MM.1S (cell line): Measurements from ENCODE around the gene TBX1.

Source experiments
- EZH2phosphoT487 ChIP-seq: fragments of 300-600 bp; sonication (generic); IDR thresholded peaks from 2 replicates; pipeline ENCODE4 v1.6.1; 2018; ENCODE audit warnings: antibody characterized with exemption, low read length
- TF ChIP-seq, protein P1 (sequence below): fragments of 300-600 bp; sonication (generic); IDR thresholded peaks from 2 replicates; pipeline ENCODE4 v1.5.1; 2016; ENCODE audit warnings: antibody characterized with exemption, low read length, mixed read lengths

- TF ChIP-seq EZH2phosphoT487 = no peak
- TF ChIP-seq, protein P1, sequence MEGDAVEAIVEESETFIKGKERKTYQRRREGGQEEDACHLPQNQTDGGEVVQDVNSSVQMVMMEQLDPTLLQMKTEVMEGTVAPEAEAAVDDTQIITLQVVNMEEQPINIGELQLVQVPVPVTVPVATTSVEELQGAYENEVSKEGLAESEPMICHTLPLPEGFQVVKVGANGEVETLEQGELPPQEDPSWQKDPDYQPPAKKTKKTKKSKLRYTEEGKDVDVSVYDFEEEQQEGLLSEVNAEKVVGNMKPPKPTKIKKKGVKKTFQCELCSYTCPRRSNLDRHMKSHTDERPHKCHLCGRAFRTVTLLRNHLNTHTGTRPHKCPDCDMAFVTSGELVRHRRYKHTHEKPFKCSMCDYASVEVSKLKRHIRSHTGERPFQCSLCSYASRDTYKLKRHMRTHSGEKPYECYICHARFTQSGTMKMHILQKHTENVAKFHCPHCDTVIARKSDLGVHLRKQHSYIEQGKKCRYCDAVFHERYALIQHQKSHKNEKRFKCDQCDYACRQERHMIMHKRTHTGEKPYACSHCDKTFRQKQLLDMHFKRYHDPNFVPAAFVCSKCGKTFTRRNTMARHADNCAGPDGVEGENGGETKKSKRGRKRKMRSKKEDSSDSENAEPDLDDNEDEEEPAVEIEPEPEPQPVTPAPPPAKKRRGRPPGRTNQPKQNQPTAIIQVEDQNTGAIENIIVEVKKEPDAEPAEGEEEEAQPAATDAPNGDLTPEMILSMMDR = no peak
These were observed 35.5 kb upstream of the TBX1 start for GRCh38 chr22:19724927-19725661.
